K562 treated with DMSO at 1 percent for 12 hours (cell line): ENCODE data around the gene SLC10A6. TPM values are rescaled to one million over a fixed set of nuclear protein-coding genes. Genes with fewer than 3 reads are reported as not detected.

ENCODE experiments used
- total RNA-seq: library from RNA; unstranded; fragments of 300-600 nt; gene quantifications from 2 replicates; pipeline ENCODE4 v1.2.3, GENCODE V29; 2022; ENCODE audit not compliant: insufficient read depth

Gene SLC10A6, protein sequence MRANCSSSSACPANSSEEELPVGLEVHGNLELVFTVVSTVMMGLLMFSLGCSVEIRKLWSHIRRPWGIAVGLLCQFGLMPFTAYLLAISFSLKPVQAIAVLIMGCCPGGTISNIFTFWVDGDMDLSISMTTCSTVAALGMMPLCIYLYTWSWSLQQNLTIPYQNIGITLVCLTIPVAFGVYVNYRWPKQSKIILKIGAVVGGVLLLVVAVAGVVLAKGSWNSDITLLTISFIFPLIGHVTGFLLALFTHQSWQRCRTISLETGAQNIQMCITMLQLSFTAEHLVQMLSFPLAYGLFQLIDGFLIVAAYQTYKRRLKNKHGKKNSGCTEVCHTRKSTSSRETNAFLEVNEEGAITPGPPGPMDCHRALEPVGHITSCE
- not detected in 2 replicates for total RNA-seq

DNA sequence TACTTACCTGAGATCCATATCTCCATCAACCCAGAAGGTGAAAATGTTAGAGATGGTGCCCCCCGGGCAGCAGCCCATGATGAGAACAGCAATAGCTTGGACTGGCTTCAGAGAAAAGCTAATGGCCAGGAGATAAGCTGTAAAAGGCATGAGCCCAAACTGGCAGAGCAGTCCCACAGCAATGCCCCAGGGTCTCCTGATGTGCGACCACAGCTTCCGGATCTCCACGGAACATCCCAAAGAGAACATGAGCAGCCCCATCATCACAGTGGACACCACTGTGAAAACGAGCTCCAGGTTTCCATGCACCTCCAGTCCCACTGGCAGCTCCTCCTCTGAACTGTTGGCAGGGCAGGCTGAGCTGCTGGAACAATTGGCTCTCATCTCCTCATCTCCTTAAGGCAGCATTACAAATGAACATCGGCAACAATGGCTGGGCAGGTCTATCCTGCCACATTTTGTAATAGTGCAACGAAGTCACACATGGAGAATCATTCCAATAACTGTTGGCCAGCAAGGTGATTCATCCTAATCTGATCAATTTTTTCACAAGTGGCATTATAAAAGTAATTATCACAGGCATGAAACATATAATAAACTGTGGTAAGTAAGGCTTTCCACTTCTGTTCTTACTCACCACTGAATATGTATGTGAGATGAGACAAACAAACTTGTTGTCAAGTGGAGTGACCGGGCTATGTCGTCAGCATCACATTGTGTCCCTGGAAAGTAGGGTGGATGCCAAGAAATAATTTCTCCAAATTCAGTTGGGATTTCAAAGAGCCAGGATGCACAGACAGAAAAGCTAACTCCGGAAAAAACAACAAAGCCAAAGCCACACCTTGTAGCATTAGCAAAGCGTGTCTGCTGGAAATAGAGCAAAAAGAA lies at the start of gene SLC10A6:
Gene SLC10A6, minus strand, starts transcription at position 653 of the 888 bp plus-strand sequence. Its CDS starts 269 bp downstream, at position 384.

DNA sequence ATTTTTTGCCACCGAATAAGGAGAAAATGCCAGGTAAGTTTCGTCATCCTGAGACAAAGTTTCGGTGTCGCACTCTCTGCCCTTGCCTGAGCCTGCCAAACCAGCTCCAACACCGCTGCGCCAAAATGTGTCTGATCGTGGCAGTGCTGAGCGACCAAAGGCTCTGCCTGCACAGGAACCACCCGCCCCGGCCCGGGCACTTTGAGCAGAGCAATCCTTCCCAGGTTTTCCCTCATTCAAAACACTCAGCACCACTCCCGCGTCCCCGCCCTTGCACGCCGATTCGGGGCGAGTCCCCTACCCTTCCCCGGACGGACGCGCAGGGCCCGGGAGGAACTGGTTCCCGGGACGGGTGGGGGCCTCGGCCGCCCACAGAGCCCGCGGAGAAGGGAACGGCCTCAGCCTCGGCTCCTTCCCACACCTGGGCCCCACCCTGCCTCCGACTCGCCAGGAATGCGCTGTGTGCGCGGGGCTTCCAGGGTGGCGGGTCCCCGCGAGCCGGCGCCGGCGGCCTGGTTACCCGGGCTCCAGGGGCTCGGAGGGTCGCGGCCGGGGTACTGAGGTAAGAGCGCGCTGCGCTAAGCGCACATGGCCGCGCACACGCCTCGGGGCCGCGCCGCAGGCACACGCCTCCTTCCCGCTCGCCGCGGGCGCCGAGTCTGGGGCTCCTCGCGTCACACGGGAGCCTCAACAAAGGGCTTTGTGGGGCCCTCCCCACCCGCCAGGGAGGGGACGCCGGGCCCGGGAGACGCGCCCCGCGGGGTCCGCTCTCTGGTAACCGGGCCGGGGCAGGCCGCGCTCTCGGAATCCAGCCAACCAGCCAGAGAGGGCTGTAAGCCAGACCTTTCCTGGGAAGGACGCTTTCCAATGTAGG lies 42.8 kb upstream of the SLC10A6 start, which contains the start of gene C4orf36:
Gene C4orf36, minus strand, starts transcription at position 661 of the 874 bp plus-strand sequence. CDS start 902 bp downstream, outside the sequence.

Other genes starting within 250 kb of the SLC10A6 start
- gene C4orf36, start 43.0 kb upstream of the SLC10A6 start, total RNA-seq, result not detected in 2 replicates
- gene AFF1, start 85.6 kb upstream of the SLC10A6 start, total RNA-seq, result 2.5 and 21.1 TPM in 2 replicates